Spleen (tissue), 7 donors: ENCODE measurements around the gene TGFA.

Source experiments
- CTCF ChIP-seq, 11 experiments: fragments of 200-600 bp in 7 of 11; fragments of 450-650 bp in 4 of 11; sonication (generic) in 4 of 11; IDR thresholded peaks in 8 of 11; conservative IDR thresholded peaks in 3 of 11; 1 replicate in 7 of 11; 2 replicates in 4 of 11; pipeline versions ENCODE4 v1.4.0 to v1.8.0; 2016 to 2021; ENCODE audit warnings: antibody characterized with exemption in 11 of 11, inconsistent platforms in 4 of 11, mild to moderate bottlenecking in 1 of 11
- POLR2A ChIP-seq, 3 donors: fragments of 450-650 bp; IDR thresholded peaks; one replicate each; pipeline ENCODE4 v1.5.1; 2017; ENCODE audit warnings: antibody characterized with exemption in 3 of 3, mild to moderate bottlenecking in 1 of 3
- POLR2AphosphoS5 ChIP-seq, 3 donors: sonication (generic); formaldehyde crosslinking; IDR thresholded peaks; one replicate each; pipeline ENCODE4 v1.5.1; 2017; ENCODE audit warnings: antibody characterized with exemption in 3 of 3
- donor health status: DM: no; HTN: no; CAD: no; lungs with moderate emphysema.
- donor health status: DM: no; HTN: no; CAD: no.
- donor health status: DM: no; HTN: no; CAD: no.

GRCh38 chr2:70480468-70480867 lies 73.2 kb downstream of the TGFA start:
- TF ChIP-seq CTCF (IDR thresholded peaks at IDR 0.05 in 8 of 11, conservative IDR thresholded peaks at IDR 0.05 in 3 of 11) (no peak), POLR2A (IDR thresholded peaks at IDR 0.05) (no peak), POLR2AphosphoS5 (IDR thresholded peaks at IDR 0.05) (no peak)
